ENCODE data around the gene MYO1E.

- TF ChIP-seq CTCF (IDR thresholded peaks at IDR 0.05): peak in 2 of 5 experiments; percentile 16 to 23
- TF ChIP-seq POLR2A (IDR thresholded peaks at IDR 0.05): no peak
Measured at GRCh38 chr15:59160880-59161593, 211.6 kb downstream of the MYO1E start.

All from transverse colon (tissue), 3 donors.